Activated CD8-positive, alpha-beta memory T cell treated with anti-CD3 and anti-CD28 coated beads, Interleukin-2, amount 50 U/mL, for 24 hours (primary cell): ENCODE data around the gene AGFG1.

Experiments used
- DNase-seq: peaks from one replicate; pipeline ENCODE4 v3.0.0-alpha.2; 2020; ENCODE audit errors: extremely low read depth

The AGFG1 gene

GRCh38 chr2:227471924-227472264 lies at the start of gene AGFG1:
Gene AGFG1 (plus strand): TSS chr2:227472156. CDS start chr2:227472422, 266 bp downstream.
- DNase-seq: peak; percentile 63

- no peak for DNase-seq
Measured at GRCh38 chr2:227423656-227424499, 48.1 kb upstream of the AGFG1 start.

- no peak for DNase-seq
Measured at GRCh38 chr2:227428731-227429285, 43.1 kb upstream of the AGFG1 start.

GRCh38 chr2:227430639-227431038 lies 41.3 kb upstream of the AGFG1 start:
- DNase-seq: no peak

- no peak for DNase-seq
Measured at GRCh38 chr2:227433171-227433570, 38.8 kb upstream of the AGFG1 start.

GRCh38 chr2:227436436-227437174 lies 35.4 kb upstream of the AGFG1 start:
- no peak for DNase-seq

GRCh38 chr2:227439214-227439613 lies 32.7 kb upstream of the AGFG1 start:
- no peak for DNase-seq

GRCh38 chr2:227442639-227443038 lies 29.3 kb upstream of the AGFG1 start:
- no peak for DNase-seq

- no peak for DNase-seq
Measured at GRCh38 chr2:227443889-227444568, 27.9 kb upstream of the AGFG1 start.

- no peak for DNase-seq
Measured at GRCh38 chr2:227447606-227448005, 24.4 kb upstream of the AGFG1 start.

GRCh38 chr2:227450311-227450841 lies 21.6 kb upstream of the AGFG1 start:
- no peak for DNase-seq

- no peak for DNase-seq
Measured at GRCh38 chr2:227450926-227451654, 20.9 kb upstream of the AGFG1 start.

- no peak for DNase-seq
Measured at GRCh38 chr2:227451655-227451992, 20.3 kb upstream of the AGFG1 start.

GRCh38 chr2:227453810-227454209 lies 18.1 kb upstream of the AGFG1 start:
- no peak for DNase-seq

GRCh38 chr2:227454323-227454860 lies 17.6 kb upstream of the AGFG1 start:
- DNase-seq: no peak

GRCh38 chr2:227455200-227455599 lies 16.8 kb upstream of the AGFG1 start:
- DNase-seq: no peak

GRCh38 chr2:227456102-227456501 lies 15.9 kb upstream of the AGFG1 start:
- DNase-seq: no peak

- DNase-seq: no peak
Measured at GRCh38 chr2:227456772-227457171, 15.2 kb upstream of the AGFG1 start.

GRCh38 chr2:227460070-227460485 lies 11.9 kb upstream of the AGFG1 start:
- no peak for DNase-seq

GRCh38 chr2:227460833-227461232 lies 11.1 kb upstream of the AGFG1 start:
- DNase-seq: no peak

- DNase-seq: no peak
Measured at GRCh38 chr2:227461811-227462461, 10.0 kb upstream of the AGFG1 start.
